Activated naive CD8-positive, alpha-beta T cell treated with anti-CD3 and anti-CD28 coated beads for 36 hours (primary cell): Measurements from ENCODE around the gene SLC7A7. TPM values are rescaled to one million over a fixed set of nuclear protein-coding genes. Genes with fewer than 3 reads are reported as not detected.
"Not testable (repeated sequence)": the region's sequence is repeated elsewhere in the genome, so short reads cannot be mapped to it uniquely, and the experiment has no call there.

Source experiments
- DNase-seq: peaks from one replicate; pipeline ENCODE4 v3.0.0; 2021
- H3K27ac Mint-ChIP-seq: one replicate; pipeline ENCODE4 v1.8.0; 2022; ENCODE audit warnings: mild to moderate bottlenecking, moderate library complexity, mixed read lengths
- H3K27me3 Mint-ChIP-seq: one replicate; pipeline ENCODE4 v1.8.0; 2022; ENCODE audit warnings: mild to moderate bottlenecking, mixed read lengths
- H3K36me3 Mint-ChIP-seq: one replicate; pipeline ENCODE4 v1.8.0; 2021; ENCODE audit warnings: mild to moderate bottlenecking, mixed read lengths
- H3K4me1 Mint-ChIP-seq: one replicate; pipeline ENCODE4 v1.8.0; 2021; ENCODE audit warnings: mixed read lengths
- H3K4me3 Mint-ChIP-seq: one replicate; pipeline ENCODE4 v1.8.0; 2022; ENCODE audit warnings: mild to moderate bottlenecking, moderate library complexity, mixed read lengths
- H3K9me3 Mint-ChIP-seq: one replicate; pipeline ENCODE4 v1.8.0; 2022; ENCODE audit warnings: mixed read lengths
- total RNA-seq, 2 experiments: library from RNA; stranded (reverse); gene quantifications; one replicate each; pipeline ENCODE4 v1.2.3, GENCODE V29; 2021

Gene SLC7A7
- total RNA-seq, result 1 to 10 TPM in 1 of 2 experiments, under 1 TPM in 1; 0.56 to 1.0 TPM

- DNase-seq, result no peak
- H3K4me3 Mint-ChIP-seq, result no peak within 1 kb of the TSS
- peaks cover 12% of the 10 kb centered on the region for H3K4me1 Mint-ChIP-seq
- no peaks in the 10 kb centered on the region for H3K36me3 Mint-ChIP-seq
- peaks cover 3% of the 10 kb centered on the region for H3K27me3 Mint-ChIP-seq
- H3K27ac Mint-ChIP-seq, result no peak within 1 kb of the TSS
- H3K9me3 Mint-ChIP-seq, result no peaks in the 10 kb centered on the region
These were observed at the start of gene SLC7A7 for GRCh38 chr14:22814941-22815713. Gene SLC7A7 (minus strand): TSS chr14:22815435. CDS start chr14:22813398, 2,037 bp downstream.

DNA sequence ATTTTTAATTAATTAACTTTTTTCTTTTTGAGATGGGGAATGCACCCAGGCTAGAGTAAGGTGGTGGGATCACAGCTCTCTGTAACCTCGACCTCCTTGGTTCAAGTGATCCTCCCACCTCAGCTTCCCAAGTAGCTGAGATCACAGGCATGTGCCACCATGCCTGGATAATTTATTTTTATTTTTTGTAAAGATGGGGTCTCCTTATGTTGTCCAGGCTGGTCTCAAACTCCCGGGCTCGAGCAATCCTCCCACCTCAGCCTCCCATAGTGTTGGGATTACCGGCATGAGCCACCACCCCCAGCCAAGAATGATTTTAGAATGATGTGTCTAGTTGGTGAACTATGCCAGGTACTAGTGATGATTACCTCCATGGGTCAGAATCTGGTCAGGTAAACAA, 49.7 kb upstream of the SLC7A7 start:
- Mint-ChIP-seq H3K9me3 (no peaks in the 10 kb centered on the region), H3K27ac (no peak overlapping the region), H3K4me1 (peaks cover 4% of the 10 kb centered on the region), H3K27me3 (peaks cover 15% of the 10 kb centered on the region), H3K4me3 (no peak overlapping the region), H3K36me3 (peaks cover under 1% of the 10 kb centered on the region)
- no peak for DNase-seq

- no peak overlapping the region for H3K27ac Mint-ChIP-seq
- peaks cover 34% of the 10 kb centered on the region for H3K27me3 Mint-ChIP-seq
These were observed 46.4 kb upstream of the SLC7A7 start for GRCh38 chr14:22861651-22862050.

GRCh38 chr14:22860377-22860776, 45.1 kb upstream of the SLC7A7 start:
- H3K27ac Mint-ChIP-seq, H3K36me3 Mint-ChIP-seq, H3K4me3 Mint-ChIP-seq, H3K9me3 Mint-ChIP-seq, DNase-seq: not testable (repeated sequence)
- H3K27me3 Mint-ChIP-seq, result peaks cover 43% of the 10 kb centered on the region
- H3K4me1 Mint-ChIP-seq, result peaks cover 13% of the 10 kb centered on the region

More at GRCh38 chr14:22861651-22862050, 46.4 kb upstream of the SLC7A7 start:
- H3K36me3 Mint-ChIP-seq, result peaks cover 4% of the 10 kb centered on the region
- peaks cover 1% of the 10 kb centered on the region for H3K9me3 Mint-ChIP-seq
- peaks cover 13% of the 10 kb centered on the region for H3K4me1 Mint-ChIP-seq
- DNase-seq, result no peak
- H3K4me3 Mint-ChIP-seq, result no peak overlapping the region

GRCh38 chr14:22856428-22856827, 41.2 kb upstream of the SLC7A7 start:
- Mint-ChIP-seq H3K36me3 (peaks cover 4% of the 10 kb centered on the region), H3K27ac (no peak overlapping the region), H3K4me1 (peaks cover 29% of the 10 kb centered on the region), H3K9me3 (peaks cover 1% of the 10 kb centered on the region), H3K4me3 (no peak overlapping the region), H3K27me3 (peaks cover 40% of the 10 kb centered on the region)
- DNase-seq, result no peak

DNA sequence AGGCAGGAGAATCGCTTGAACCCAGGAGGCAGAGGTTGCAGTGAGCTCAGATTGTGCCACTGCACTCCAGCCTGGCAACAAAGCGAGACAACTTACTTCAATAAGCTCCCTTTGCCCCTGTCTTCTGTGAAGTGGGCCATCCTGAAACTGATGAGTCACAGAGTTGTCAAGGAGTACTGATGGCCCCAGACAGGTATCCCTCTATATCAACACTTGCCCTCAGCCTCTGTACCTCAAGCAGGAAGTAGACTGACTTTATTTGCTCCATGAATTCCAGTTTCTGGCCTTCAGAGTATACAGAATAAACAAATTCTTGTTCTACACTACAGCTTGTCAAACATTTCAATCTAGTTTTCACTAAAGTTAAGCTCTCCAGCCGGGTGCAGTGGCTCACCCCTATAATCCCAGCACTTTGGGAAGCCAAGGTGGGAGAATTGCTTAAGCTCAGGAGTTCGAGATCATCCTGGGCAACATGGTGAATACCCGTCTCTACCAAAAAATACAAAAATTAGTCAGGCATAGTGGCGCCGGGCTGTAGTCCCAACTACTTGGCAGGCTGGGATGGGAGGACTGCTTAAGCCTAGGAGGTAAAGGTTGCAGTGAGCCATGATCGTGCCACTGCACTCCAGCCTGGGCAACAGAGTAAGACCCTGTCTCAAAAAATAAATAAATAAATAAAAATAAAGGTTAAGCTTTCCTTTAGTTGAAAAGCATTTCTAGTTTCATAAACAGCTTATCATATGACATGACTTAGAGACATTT, 39.9 kb upstream of the SLC7A7 start:
- Mint-ChIP-seq H3K27ac (no peak overlapping the region), H3K4me1 (peaks cover 29% of the 10 kb centered on the region), H3K36me3 (peaks cover 4% of the 10 kb centered on the region), H3K4me3 (no peak overlapping the region), H3K9me3 (peaks cover 1% of the 10 kb centered on the region), H3K27me3 (peaks cover 33% of the 10 kb centered on the region)
- DNase-seq, result peak; percentile 24

DNA sequence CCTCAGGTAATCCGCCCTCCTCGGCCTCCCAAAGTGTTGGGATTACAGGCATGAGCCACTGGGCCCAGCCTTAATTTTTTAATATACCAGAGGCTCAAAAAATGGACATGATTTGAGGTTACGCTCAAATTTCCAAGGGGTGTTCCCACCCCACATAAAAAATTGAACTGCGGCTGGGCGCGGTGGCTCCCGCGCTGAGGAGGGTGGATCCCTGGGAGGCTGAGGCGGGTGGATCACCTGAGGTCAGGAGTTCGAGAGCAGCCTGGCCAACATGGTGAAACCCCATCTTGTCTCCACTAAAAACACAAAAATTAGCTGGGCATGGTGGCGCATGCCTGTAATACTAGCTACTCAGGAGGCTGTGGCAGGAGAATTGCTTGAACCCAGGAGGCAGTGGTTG, 39.1 kb upstream of the SLC7A7 start:
- not testable (repeated sequence) for H3K4me3 Mint-ChIP-seq, H3K36me3 Mint-ChIP-seq, H3K27ac Mint-ChIP-seq, H3K9me3 Mint-ChIP-seq, DNase-seq
- H3K4me1 Mint-ChIP-seq, result peaks cover 29% of the 10 kb centered on the region
- peaks cover 26% of the 10 kb centered on the region for H3K27me3 Mint-ChIP-seq

GRCh38 chr14:22852940-22853767, 37.9 kb upstream of the SLC7A7 start:
- Mint-ChIP-seq H3K4me1 (peaks cover 21% of the 10 kb centered on the region), H3K27me3 (peaks cover 28% of the 10 kb centered on the region), H3K27ac (peak overlapping the region; percentile 60), H3K4me3 (peak overlapping the region; percentile 77), H3K36me3 (no peaks in the 10 kb centered on the region), H3K9me3 (peaks cover 1% of the 10 kb centered on the region)
- DNase-seq, result peak; percentile 88

DNA sequence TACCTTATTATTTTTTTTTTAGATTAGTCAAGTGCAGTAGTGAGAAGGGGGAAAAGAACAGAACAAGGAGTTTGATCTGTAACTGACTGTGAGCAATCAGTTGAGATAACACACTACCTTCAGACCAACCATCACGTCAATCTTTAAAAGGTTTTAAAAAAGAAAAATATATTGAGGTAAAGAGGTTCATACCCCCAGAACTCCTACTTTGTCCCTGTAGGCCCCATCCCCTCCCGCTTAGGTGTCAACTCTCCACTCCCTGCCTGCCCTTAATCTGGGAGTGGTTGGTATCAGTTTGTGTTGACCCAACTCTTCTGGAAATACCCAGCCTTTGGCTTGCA, 37.3 kb upstream of the SLC7A7 start:
- Mint-ChIP-seq H3K4me1 (peaks cover 18% of the 10 kb centered on the region), H3K36me3 (no peaks in the 10 kb centered on the region), H3K27me3 (peaks cover 28% of the 10 kb centered on the region), H3K4me3 (no peak overlapping the region), H3K9me3 (peaks cover 1% of the 10 kb centered on the region), H3K27ac (no peak overlapping the region)
- DNase-seq, result no peak

DNA sequence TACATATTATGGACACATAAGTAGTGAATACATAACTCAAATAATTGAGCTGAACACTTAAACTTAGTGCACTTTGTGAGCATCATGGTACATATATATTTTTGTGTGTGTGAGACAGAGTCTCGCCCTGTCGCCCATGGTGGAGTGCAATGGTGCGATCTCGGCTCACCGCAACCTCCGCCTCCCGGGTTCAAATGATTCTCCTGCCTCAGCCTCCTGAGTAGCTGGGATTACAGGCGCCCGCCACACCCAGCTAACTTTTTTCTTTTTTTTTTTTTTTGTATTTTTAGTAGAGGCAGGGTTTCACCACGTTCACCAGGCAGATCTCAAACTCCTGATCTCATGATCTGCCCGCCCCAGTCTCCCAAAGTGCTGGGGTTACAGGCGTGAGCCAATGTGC, 36.9 kb upstream of the SLC7A7 start:
- H3K27ac Mint-ChIP-seq, H3K4me3 Mint-ChIP-seq, H3K9me3 Mint-ChIP-seq, DNase-seq, H3K36me3 Mint-ChIP-seq: not testable (repeated sequence)
- Mint-ChIP-seq H3K27me3 (peaks cover 25% of the 10 kb centered on the region), H3K4me1 (peaks cover 18% of the 10 kb centered on the region)

DNA sequence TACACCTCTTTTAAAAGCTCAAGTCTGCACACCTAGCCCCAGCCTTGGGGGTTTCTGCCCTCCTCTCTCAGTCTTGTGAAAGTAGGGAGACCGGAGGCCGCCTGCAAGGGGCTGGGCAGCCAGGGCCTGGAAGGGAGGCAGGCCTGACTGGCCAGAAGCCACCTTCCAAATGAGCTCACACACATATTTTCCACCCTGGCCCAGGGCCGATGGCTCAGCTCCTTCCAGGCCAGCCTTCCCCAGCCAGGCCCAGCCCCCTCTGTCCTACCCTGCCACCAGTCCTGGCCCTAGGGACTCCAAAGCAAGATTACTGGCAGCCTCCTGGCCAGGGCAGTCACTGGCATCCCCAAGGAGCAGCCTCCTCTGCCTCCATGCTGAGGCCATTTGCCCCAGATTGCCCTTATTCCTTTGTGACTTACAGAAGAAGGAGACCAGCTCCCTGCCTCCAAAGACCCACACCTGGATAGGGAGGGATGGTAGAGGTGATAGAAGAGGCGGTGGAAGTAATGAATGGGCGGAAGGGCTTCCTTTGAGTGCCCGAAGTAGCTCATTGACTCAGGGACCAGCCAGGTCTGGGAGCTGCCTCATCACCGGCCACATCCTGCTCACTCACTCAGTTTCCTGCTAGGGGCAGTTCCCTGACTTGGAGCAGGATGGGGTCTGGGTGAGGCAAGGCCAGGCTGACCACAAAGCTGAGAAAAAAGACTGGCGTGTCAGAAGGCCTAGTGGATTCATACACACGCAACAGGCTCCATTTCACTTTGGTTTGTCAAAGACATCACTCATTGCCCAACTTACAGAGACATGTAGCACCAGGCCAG, 35.9 kb upstream of the SLC7A7 start:
- no peak overlapping the region for H3K27ac Mint-ChIP-seq
- peaks cover 29% of the 10 kb centered on the region for H3K27me3 Mint-ChIP-seq
- H3K4me3 Mint-ChIP-seq, result no peak overlapping the region
- no peak for DNase-seq
- no peaks in the 10 kb centered on the region for H3K9me3 Mint-ChIP-seq
- H3K4me1 Mint-ChIP-seq, result peaks cover 18% of the 10 kb centered on the region
- no peaks in the 10 kb centered on the region for H3K36me3 Mint-ChIP-seq

GRCh38 chr14:22849212-22849819, 34.1 kb upstream of the SLC7A7 start:
- Mint-ChIP-seq H3K9me3 (no peaks in the 10 kb centered on the region), H3K4me3 (no peak overlapping the region), H3K27me3 (peaks cover 23% of the 10 kb centered on the region), H3K27ac (no peak overlapping the region), H3K4me1 (peaks cover 11% of the 10 kb centered on the region), H3K36me3 (no peaks in the 10 kb centered on the region)
- no peak for DNase-seq

GRCh38 chr14:22848351-22849164, 33.3 kb upstream of the SLC7A7 start:
- no peak for DNase-seq
- Mint-ChIP-seq H3K36me3 (no peaks in the 10 kb centered on the region), H3K9me3 (no peaks in the 10 kb centered on the region), H3K4me1 (peaks cover 10% of the 10 kb centered on the region), H3K27me3 (peaks cover 23% of the 10 kb centered on the region), H3K27ac (no peak overlapping the region), H3K4me3 (no peak overlapping the region)
